GOT3 (cell line): Measurements from ENCODE around the gene MISFA.
"Not testable (repeated sequence)": the region's sequence is repeated elsewhere in the genome, so short reads cannot be mapped to it uniquely, and the experiment has no call there.

Experiments
- DNase-seq: peaks from one replicate; lab custom pipeline; 2025; ENCODE audit warnings: mixed read lengths; lab: John Stamatoyannopoulos, UW

MISFA gene

DNA sequence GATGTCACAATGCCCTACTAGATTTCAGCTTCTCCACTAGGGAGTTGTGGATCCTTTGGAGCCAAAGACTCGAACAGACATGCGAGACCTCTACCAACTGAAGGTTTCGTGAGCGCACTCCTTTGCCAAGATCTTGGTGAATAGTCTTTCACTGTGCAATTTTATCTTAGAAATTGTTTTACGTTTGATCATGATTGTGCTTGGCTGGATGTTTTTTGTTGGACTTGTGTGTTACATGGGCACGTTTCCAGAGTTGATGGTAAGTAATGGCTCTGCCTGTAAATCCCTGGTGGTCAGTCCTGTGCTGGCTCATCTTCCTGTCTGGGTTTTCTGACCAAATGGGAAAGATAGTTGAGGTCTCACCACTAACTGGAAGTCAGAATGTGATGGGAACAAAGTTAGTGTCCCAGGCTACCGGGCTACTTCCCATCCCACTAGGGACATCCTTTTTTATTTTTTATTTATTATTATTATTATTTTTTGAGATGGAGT is at the start of gene MISFA:
TSS of gene MISFA (plus strand) at position 51 of the 492 bp plus-strand sequence. CDS start at position 191, 140 bp downstream.
- no peak for DNase-seq

DNA sequence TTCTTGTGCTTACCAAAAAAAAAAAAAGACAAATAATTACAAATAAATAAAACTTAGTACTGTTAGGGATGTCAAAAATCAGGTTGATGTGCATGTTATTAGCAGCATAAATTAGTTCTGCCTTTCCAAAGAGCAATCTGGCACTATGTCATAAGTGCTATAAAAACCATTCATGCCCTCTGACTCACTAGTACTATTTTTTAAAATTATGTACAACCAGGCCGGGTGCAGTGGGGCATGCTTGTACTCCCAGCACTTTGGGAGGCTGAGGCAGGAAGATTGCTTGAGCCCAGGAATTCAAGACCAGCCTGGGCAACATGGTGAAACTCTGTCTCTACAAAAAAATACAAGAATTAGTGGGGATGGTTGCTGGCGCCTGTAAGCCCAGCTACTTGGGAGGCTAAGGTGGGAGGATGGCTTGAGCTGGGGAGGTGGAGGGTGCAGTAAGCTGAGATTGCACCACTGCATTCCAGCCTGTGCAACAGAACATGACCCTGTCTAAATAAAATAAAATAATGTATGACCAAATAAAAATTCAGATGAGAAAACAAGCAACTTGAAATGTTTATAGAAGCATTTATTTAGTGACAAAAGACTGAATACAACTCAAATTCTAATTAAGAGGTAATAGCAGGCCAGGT is 36.4 kb upstream of the MISFA start:
- DNase-seq, result no peak

DNA sequence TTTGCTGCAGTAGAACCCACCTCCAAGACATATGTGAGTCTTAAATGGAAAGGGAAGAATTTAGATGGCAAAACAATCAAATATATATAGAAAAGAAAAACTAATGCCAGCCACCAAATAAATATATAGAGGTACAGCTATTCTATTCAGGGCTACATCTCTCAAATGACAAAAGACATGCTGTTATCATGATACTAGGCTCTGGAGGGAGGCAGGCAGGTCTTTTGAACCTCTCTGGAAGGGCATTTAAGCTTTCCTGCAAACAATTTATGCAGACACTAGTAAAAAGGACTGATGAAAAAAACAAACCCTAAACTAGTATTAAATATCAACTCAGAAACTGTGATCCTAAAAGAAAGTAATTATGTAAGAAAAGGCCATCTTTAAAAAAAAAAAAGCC is 35.4 kb upstream of the MISFA start:
- no peak for DNase-seq

DNA sequence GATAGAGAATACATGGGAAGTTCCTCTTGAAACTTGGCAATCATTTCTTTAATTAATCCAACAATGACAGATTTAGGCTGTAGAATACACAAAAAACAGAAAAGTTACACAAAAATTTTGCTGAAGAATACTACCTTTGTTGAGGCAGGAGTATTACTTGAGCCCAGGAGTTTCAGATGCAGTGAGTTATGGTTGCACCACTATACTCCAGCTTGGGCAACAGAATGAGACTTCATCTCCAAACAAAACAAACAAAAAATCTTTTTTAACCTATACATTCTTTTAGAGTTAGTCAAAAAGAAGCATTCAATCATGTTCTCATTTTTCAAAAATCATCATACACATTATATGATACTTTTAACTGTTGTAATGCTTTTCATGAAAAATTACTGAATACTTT is 33.2 kb upstream of the MISFA start:
- DNase-seq, result no peak

DNA sequence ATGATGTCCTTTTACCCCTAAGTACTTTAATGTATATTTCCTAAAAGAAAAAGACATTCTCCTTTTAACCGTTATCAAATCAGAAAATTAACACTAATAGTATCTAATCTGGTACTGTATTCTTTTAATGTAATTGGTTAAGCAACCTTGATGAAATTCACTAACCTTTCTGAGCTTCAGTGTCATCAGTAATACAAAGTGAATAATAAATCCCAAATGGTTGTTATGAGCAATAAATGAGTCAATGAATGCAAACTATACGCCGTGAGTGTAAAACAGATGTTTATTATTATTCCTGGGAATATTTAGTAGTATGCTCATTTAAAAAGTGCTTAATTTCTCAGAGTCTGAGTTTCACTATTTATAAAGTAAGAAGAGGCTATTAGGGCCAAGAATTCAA is 32.5 kb upstream of the MISFA start:
- no peak for DNase-seq

DNA sequence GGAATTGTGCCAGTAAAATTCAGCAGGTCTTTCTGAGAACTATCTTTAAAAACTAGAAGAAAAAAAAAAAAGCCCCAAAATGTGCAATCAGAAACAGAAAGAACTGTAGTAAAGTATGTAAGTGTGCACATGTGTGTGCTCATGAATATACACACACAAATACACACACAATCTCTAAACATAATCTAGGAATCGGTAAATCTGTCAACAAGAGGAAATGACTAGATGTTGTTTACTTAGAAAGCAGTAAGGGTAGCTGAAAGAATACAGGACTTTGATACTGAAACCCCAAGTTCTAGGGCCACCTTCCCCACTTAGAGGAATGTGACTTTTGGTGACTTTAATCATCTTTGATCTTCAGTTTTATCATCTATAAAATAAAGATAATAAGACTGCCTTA is 24.2 kb upstream of the MISFA start:
- no peak for DNase-seq

DNA sequence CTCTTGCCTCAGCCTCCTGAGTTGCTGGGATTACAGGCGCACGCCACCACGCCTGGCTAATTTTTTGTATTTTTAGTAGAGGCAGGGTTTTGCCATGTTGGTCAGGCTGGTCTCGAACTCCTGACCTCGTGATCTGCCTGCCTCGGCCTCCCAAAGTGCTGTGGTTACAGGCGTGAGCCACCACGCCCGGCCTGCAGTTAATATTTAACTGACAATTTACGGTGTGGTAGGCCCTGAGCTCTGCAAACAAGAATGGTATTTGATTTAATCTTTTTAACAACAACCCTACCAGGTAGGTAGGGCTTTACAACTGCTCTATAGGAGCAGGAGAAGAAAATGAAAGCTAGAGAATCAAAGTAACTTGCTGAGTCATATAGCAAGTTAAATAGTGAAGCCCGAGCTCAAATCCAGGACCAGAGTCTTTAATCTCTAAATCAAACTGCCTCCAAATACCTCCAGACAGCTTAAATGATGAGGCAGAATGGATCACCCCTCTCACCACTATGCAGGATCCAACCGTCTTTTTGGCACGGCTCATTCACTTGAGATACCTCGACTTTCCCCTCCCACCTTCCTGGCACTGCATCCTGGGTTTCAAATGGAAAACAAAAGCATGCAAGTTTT is 20.5 kb upstream of the MISFA start:
- DNase-seq, result no peak

DNA sequence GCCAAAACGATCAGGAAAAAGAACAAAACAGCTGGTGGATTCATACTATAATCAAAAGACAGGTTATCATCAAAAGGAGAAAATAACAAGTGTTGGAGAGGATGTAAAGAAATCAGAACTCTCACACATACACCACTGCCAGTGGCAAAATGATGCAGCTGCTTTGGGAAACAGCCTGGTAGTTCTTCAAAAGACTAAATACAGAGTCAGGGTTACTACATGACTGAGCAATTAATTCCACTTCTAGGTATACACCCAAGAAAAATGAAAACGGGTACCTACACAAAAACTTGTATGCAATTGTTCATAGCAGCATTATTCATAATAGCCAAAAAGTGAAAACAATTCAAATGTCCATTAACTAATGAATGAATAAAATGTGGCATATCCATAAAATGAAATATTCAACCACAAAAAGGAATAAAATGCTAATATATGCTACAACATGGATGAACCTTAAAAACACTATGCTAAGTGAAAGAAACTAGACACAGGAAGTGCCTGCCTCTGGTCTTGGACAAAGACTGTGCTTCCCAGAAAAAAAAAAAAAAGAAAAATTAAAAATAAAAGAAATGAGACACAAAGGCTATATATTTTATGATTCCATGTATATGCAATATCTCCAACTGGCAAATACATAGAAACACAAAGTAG is 19.3 kb upstream of the MISFA start:
- DNase-seq, result no peak

DNA sequence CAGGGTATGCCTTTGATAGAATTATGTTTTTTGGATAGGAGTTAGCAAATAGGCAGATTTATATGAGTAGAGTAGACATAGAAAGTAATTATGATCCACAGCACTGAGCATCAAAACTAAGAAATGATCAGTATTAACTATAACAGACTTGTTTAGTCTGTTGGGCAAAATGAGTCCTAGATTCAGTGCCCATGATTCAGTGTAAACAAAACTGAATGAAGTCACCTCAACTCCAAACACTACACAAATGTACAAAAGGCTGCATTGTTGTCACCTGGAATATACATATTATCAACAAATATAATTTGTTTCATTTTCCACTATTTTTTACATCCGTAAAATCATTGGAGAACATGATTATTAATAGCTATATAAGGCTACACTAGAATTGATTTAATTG is 17.8 kb upstream of the MISFA start:
- DNase-seq, result no peak

DNA sequence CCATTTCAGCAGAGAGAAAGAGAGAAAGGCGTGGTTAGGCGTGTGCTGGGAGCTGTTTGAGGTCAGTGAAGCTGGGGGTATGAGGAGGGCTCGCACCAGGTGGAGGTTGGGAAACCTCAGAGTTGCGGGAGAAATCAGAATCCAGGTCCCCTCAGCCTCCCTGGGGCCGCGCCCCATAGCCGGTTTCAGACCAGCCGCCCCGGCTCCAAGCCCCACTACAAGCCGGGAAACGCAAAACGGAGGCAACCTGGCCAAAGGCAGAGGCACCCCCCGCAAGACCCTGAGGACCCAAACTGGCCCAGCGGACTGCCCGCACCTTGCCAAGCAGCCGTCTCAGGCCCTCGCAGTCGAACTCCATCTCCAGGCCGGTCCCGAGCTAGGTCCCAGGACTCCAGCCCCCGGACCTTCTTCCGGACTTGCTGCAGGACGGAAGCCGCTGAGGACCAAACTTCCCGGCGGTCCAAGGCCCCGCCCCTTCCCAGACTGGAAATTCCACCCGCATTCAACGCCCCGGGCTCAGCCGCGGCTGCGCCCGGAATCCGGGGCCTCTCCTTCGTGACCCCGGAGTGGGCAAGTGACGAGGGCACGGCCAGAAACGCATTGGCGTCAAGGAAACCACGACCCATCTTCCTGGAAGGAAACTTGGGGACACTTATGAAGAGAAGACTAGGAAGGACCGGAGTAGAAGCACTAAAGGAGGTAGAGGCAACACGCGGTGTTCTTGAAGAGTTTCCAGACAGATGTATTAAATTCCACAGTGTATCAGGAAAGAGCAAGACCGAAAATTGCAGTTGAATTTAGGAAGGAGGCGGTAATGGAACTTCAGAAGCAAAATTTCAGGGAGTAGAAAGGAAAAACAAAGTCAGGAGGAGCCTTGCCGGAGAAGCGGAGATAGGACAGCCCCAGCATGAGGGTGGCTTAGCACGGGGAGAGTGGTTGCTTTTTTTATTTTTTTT is 11.0 kb upstream of the MISFA start, which contains the start of gene UEVLD:
TSS of gene UEVLD (minus strand) at position 438 of the 956 bp plus-strand sequence. CDS start at position 358, 80 bp downstream.
- peak; percentile 24 for DNase-seq

DNA sequence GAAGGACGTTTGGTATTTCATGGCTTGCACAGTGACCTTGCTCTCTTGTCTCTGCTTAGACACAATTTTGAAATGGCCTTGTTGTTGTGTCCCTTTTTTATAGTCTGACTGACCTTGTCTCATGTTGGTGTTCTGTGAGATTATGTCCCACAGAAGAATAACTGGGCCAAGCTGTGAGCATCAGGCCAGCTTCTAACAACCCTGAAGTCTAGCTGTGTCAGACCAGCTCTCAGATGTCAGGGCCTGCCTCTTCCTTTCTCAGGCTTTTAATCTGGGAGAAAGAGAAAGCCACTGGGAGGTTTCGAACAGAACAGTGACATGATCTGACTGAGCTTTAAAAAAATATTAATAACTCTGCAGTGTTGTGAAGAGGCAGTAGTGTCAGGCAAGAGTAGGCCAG is 9.0 kb upstream of the MISFA start:
- DNase-seq, result no peak

DNA sequence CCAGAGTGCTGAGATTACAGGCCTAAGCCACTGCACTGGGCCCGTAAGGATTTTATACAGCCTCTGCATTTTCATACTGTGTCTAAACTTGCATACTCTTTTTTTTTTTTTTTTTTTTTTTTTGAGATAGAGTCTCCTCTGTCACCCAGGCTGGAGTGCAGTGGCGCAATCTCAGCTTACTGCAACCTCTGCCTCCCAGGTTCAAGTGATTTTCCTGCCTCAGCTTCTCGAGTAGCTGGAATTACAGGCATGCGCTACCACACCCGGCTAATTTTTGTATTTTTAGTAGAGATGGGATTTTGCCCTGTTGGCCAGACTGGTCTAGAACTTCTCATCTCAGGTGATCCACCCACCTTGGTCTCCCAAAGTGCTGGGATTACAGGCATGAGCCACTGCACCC is 5.5 kb upstream of the MISFA start:
- not testable (repeated sequence) for DNase-seq

DNA sequence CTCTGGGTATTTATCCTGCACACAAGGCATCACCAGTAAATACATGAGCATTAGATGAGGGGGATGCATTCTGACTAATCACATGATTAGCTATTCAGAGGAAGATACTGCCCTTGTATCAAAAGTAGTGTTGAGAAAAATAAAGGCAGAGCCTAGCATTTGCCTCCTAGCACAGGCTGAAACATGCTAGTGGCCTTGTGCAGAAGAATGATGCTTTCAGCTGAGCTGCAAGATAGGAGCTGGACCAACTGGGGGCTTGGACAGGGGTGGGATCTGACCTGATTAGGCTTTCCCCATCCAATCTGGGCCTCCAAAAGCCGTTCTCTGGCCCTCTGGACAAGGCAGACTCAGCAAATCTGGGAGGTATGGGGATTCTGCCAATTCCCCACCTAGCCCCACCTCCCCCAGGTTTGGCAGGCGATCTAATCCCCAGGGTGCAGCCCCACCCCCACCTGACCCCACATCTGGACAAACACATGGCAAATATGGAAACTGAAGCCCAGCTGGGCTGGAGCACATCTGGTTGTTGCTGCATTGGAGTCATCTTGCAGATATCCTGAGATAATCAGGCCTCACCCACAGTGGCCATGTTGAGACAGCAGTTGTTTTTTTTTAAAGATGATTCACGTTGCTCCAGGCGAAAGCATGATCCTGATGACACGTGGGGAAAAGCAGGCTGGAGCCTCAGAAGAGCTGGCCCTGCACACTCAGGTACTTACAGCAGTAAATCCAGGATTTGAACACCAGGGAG is 4.4 kb upstream of the MISFA start:
- no peak for DNase-seq

DNA sequence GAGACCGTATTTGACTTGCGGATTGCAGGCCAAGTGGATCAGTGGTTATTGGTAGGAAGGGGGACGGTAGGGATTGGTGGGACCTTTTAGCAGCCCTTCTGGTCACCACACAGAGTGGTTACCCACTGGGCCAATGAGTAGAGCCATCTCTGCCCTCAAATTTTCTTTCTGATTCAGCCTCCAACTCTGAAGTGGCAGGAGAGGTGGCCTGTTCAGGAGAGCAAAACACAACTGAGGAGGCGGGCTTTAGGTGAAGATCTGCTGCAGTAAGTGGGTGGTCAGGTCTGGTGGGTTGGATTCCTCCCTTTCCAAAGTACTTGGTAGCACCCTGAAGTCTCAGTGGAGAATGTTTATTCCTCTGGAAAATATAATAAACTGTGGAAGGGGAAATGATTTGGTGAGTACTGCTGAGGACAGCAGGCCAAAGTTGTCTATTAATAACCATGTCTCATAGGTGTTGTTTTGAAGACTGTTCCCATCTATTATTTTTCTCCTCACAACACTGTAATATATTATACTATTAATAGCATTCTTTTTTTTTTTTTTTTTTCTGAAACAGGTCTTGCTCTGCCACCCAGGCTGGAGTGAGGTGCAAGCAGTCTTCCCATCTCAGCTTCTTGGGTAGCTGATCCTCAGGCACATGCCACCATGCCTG is 1.5 kb downstream of the MISFA start:
- DNase-seq, result no peak

DNA sequence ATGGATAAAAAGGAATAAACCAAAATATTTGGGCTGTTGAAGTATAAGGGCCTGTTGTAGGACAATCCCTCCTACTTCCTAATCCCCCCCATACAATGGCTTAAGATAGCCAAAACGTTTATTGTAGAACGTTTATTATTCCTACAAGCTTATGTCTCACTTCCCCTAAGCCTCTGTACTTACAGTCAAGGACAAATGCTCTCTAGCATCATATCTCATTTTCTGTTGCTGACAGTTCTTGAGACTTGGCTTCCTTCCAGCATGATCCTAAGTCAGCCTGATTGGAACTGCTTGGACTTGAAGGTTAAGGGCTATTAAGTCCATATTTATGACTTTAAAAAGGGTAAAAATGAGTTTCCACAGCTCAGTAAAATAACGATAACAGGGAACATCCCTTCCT is 8.8 kb downstream of the MISFA start:
- DNase-seq, result no peak

DNA sequence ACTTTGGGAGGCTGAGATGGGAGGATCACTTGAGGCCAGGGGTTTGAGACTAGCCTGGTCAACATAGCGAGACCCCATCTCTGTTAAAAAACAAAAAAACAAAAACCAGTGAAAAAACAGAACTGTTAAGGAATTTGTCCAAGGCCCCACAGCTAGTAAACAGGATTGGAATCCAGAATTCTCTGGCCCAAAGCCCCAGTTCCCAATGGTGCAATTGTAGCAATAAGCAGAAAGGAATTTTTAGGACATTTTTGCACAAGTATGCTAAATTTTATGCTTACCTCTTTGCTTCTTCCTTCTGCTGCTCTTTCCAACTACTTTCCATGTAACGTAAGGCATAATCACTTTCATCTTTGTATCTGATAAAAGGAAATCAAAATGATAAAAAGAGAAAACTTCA is 11.6 kb downstream of the MISFA start:
- no peak for DNase-seq

DNA sequence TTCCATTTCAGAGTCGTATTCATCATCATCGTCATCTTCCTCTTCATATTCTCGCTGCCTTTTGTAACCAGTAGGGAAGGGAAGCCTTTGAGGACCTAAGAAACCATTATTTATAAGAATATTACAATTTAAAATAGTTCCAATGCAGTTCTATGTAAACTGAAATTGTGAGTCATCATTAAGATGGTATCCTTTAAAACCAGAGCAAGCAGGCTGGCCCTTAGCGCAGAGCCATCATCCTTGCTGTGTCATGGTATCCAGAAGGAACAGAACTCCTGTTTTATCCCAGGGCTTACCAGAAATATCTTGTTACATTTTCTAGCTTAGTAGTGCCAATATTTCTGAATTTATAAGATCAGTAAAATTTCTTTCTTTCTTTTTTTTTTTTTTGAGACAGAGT is 12.8 kb downstream of the MISFA start:
- DNase-seq, result no peak

DNA sequence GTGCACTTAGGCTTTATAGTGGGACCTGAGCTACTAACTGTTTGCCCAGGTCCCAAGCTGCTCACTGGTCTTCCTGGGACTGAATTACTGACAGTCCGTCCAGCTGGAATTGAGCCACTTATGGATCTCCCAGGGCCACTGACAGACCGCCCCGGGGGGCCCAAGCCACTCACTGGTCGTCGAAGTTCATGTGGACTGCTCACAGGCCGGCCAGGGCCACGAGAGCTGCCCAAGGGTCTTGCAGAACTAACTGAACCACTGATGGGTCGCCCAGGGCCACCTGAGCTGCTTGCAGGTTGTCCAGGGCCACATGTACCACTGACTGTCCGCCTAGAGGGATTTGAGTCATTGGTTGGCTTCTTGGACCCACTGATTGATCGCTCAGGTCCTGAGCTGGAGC is 15.1 kb downstream of the MISFA start:
- DNase-seq, result no peak

DNA sequence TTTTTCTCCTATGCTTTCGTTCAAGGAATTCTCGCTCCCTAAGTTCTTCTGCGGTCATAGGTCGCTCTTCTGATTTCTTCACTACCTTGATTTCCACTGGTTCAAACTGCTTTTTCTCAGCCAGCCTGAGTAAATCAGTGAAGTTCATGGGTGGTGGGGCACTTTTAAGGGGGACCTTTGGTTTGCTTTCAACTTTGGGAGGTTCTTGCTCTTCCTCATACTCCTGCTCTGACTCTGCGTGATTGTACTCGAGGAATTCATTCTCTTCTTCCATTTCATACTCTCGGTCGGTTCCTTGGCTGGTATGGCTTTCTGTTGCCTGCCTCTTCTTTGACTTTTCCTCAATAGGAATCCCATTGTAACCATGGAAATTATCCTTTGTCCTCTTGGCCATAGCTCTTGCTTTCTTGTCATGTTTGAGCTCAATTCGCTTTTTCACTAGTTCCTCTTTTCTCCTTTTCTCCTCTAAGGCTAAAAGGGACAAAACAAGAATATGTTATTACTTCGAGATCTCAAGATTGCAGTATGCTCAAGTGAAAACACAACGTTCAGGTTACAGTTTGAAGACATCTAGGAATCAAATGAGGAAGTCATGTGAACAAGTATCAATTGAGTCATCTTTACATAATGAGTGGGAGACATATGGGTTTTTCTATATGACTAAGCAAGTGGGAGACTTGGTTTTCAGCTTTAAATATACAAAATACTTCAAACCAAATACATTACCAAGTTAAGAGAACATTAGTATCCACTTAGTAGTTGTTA is 16.2 kb downstream of the MISFA start:
- DNase-seq, result no peak
